DOHH2 (cell line): ENCODE measurements around the gene MRPS12.

Source experiments
- EZH2phosphoT487 ChIP-seq: fragments of 200-600 bp; sonication (generic); IDR thresholded peaks from 2 replicates; pipeline ENCODE4 v1.6.1; 2017; ENCODE audit warnings: borderline replicate concordance, mild to moderate bottlenecking, antibody characterized with exemption, low read length, moderate library complexity, mixed read lengths
- TF ChIP-seq, protein P1 (sequence below): fragments of 200-600 bp; sonication (generic); IDR thresholded peaks from one replicate; pipeline ENCODE4 v1.5.1; 2014; ENCODE audit warnings: antibody characterized with exemption, mild to moderate bottlenecking, low read depth, low read length; ENCODE audit not compliant: poor library complexity, severe bottlenecking

DNA sequence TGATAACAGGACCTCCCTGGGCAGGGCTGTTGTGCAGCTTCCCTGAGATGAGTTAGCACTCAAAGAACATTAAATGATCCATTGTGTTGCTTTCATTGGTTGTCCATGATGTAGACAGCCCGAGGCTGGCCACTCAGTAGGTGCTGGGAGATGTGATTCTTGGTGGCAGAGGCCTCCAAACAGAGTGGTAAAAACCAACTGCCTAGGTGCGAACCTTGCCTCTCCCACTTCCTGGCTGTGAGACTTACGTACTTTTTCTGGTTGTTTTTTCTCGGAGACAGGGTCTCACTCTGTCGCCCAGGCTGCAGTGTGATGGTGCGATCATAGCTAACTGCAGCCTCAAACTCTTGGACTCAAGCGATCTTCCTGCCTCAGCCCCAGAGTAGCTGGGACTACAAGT lies 6.4 kb upstream of the MRPS12 start:
- TF ChIP-seq, protein P1, sequence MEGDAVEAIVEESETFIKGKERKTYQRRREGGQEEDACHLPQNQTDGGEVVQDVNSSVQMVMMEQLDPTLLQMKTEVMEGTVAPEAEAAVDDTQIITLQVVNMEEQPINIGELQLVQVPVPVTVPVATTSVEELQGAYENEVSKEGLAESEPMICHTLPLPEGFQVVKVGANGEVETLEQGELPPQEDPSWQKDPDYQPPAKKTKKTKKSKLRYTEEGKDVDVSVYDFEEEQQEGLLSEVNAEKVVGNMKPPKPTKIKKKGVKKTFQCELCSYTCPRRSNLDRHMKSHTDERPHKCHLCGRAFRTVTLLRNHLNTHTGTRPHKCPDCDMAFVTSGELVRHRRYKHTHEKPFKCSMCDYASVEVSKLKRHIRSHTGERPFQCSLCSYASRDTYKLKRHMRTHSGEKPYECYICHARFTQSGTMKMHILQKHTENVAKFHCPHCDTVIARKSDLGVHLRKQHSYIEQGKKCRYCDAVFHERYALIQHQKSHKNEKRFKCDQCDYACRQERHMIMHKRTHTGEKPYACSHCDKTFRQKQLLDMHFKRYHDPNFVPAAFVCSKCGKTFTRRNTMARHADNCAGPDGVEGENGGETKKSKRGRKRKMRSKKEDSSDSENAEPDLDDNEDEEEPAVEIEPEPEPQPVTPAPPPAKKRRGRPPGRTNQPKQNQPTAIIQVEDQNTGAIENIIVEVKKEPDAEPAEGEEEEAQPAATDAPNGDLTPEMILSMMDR = no peak
- TF ChIP-seq EZH2phosphoT487 = no peak
